ENCODE results near the gene LPA.
"Not testable (repeated sequence)": the region's sequence is repeated elsewhere in the genome, so short reads cannot be mapped to it uniquely, and the experiment has no call there.

DNA sequence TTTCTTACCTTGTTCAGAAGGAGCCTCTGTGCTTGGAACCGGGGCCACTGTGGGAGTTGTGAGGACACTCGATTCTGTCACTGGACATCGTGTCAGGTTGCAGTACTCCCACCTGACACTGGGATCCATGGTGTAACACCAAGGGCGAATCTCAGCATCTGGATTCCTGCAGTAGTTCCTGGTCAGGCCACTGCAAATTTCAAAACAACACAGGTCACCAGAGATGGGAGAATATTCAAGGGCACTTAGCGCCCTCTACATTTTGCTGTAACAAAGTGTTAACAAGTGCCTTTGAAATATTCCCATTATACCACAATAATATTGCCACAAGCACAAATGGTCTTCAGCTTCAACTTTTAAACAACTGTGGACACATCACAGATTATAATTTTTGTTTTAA, 85.6 kb downstream of the LPA start:
- TF ChIP-seq, protein P1, sequence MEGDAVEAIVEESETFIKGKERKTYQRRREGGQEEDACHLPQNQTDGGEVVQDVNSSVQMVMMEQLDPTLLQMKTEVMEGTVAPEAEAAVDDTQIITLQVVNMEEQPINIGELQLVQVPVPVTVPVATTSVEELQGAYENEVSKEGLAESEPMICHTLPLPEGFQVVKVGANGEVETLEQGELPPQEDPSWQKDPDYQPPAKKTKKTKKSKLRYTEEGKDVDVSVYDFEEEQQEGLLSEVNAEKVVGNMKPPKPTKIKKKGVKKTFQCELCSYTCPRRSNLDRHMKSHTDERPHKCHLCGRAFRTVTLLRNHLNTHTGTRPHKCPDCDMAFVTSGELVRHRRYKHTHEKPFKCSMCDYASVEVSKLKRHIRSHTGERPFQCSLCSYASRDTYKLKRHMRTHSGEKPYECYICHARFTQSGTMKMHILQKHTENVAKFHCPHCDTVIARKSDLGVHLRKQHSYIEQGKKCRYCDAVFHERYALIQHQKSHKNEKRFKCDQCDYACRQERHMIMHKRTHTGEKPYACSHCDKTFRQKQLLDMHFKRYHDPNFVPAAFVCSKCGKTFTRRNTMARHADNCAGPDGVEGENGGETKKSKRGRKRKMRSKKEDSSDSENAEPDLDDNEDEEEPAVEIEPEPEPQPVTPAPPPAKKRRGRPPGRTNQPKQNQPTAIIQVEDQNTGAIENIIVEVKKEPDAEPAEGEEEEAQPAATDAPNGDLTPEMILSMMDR (IDR thresholded peaks at IDR 0.05), result not testable (repeated sequence)
- TF ChIP-seq, protein P2, sequence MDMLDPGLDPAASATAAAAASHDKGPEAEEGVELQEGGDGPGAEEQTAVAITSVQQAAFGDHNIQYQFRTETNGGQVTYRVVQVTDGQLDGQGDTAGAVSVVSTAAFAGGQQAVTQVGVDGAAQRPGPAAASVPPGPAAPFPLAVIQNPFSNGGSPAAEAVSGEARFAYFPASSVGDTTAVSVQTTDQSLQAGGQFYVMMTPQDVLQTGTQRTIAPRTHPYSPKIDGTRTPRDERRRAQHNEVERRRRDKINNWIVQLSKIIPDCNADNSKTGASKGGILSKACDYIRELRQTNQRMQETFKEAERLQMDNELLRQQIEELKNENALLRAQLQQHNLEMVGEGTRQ (CRISPR knock-in tag; IDR thresholded peaks at IDR 0.05), result not testable (repeated sequence)
- TF ChIP-seq, protein P3, sequence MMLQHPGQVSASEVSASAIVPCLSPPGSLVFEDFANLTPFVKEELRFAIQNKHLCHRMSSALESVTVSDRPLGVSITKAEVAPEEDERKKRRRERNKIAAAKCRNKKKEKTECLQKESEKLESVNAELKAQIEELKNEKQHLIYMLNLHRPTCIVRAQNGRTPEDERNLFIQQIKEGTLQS (CRISPR knock-in tag; conservative IDR thresholded peaks at IDR 0.05), result not testable (repeated sequence)
- TF ChIP-seq JUN, RORB, GABPB1 (CRISPR knock-in tag; IDR thresholded peaks at IDR 0.05): not testable (repeated sequence)
- TF ChIP-seq, protein P4, sequence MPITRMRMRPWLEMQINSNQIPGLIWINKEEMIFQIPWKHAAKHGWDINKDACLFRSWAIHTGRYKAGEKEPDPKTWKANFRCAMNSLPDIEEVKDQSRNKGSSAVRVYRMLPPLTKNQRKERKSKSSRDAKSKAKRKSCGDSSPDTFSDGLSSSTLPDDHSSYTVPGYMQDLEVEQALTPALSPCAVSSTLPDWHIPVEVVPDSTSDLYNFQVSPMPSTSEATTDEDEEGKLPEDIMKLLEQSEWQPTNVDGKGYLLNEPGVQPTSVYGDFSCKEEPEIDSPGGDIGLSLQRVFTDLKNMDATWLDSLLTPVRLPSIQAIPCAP (CRISPR knock-in tag; IDR thresholded peaks at IDR 0.05), result not testable (repeated sequence)
- TF ChIP-seq, protein P5, sequence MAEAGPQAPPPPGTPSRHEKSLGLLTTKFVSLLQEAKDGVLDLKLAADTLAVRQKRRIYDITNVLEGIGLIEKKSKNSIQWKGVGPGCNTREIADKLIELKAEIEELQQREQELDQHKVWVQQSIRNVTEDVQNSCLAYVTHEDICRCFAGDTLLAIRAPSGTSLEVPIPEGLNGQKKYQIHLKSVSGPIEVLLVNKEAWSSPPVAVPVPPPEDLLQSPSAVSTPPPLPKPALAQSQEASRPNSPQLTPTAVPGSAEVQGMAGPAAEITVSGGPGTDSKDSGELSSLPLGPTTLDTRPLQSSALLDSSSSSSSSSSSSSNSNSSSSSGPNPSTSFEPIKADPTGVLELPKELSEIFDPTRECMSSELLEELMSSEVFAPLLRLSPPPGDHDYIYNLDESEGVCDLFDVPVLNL (CRISPR knock-in tag; IDR thresholded peaks at IDR 0.05; ENCODE audit: borderline replicate concordance, low read depth), result not testable (repeated sequence)
